K562 (cell line): ENCODE results near the gene SSH3. TPM values are rescaled to one million over a fixed set of nuclear protein-coding genes. Genes with fewer than 3 reads are reported as not detected.

Source experiments
- BHLHE40 ChIP-seq: IDR thresholded peaks from 2 replicates; pipeline ENCODE4 v1.6.1; 2011; ENCODE audit warnings: low read length, improper control_type of control experiment
- CAMTA2 ChIP-seq: fragments of 250-450 bp; sonication (Bioruptor Pico); conservative IDR thresholded peaks from 2 replicates; pipeline ENCODE4 v1.5.1; 2022
- CBX1 ChIP-seq: sonication (generic); IDR thresholded peaks from 2 replicates; pipeline ENCODE4 v1.6.1; 2016; ENCODE audit warnings: antibody characterized with exemption, low read depth, mild to moderate bottlenecking
- DPF2 ChIP-seq: fragments of 450-650 bp; IDR thresholded peaks from 2 replicates; pipeline ENCODE4 v1.6.1; 2016
- FUS ChIP-seq: fragments of 200-400 bp; formaldehyde crosslinking; optimal IDR thresholded peaks from 2 replicates; pipeline ENCODE3; 2017; ENCODE audit warnings: low read depth, low read length
- HNRNPLL ChIP-seq: fragments of 200-400 bp; formaldehyde crosslinking; IDR thresholded peaks from 2 replicates; pipeline ENCODE4 v1.6.1; 2017; ENCODE audit warnings: low read length, low read depth, mild to moderate bottlenecking; ENCODE audit not compliant: poor library complexity, severe bottlenecking
- MAFF ChIP-seq: IDR thresholded peaks from 2 replicates; pipeline ENCODE4 v1.6.1; 2012; ENCODE audit warnings: low read length, improper control_type of control experiment
- MAX ChIP-seq: sonication (generic); formaldehyde crosslinking; IDR thresholded peaks from 2 replicates; pipeline ENCODE4 v1.9.0; 2022; ENCODE audit warnings: mild to moderate bottlenecking, missing genetic modification reagents
- MCM3 ChIP-seq: fragments of 450-650 bp; IDR thresholded peaks from 2 replicates; pipeline ENCODE4 v1.6.1; 2016
- MYNN ChIP-seq, 2 experiments: sonication (generic); formaldehyde crosslinking in 1 of 2; IDR thresholded peaks; 2 replicates each; pipeline versions ENCODE4 v1.5.0 to v1.6.1; 2016 to 2020; ENCODE audit warnings: antibody characterized with exemption in 1 of 2, missing genetic modification reagents in 1 of 2
- PHF21A ChIP-seq: fragments of 450-650 bp; IDR thresholded peaks from 2 replicates; pipeline ENCODE4 v1.6.1; 2017; ENCODE audit warnings: low read depth, borderline replicate concordance
- PURB ChIP-seq: sonication (generic); formaldehyde crosslinking; IDR thresholded peaks from 2 replicates; pipeline ENCODE4 v1.9.0; 2021; ENCODE audit warnings: low read depth, mild to moderate bottlenecking, missing genetic modification reagents
- RFX5 ChIP-seq: IDR thresholded peaks from 2 replicates; pipeline ENCODE4 v1.6.1; 2011; ENCODE audit warnings: low read depth, mild to moderate bottlenecking, improper control_type of control experiment, low read length
- SMARCC2 ChIP-seq: fragments of 450-650 bp; IDR thresholded peaks from 2 replicates; pipeline ENCODE4 v1.6.1; 2017; ENCODE audit warnings: antibody characterized with exemption, moderate library complexity, mild to moderate bottlenecking, low read depth
- SP1 ChIP-seq: sonication (generic); formaldehyde crosslinking; IDR thresholded peaks from 2 replicates; pipeline ENCODE4 v1.8.1; 2022; ENCODE audit warnings: mild to moderate bottlenecking, missing genetic modification reagents
- SRSF1 ChIP-seq: fragments of 200-400 bp; formaldehyde crosslinking; IDR thresholded peaks from 2 replicates; pipeline ENCODE4 v1.6.1; 2017; ENCODE audit warnings: mild to moderate bottlenecking, low read depth, low read length, moderate library complexity
- THRAP3 ChIP-seq: fragments of 450-650 bp; IDR thresholded peaks from 2 replicates; pipeline ENCODE4 v1.6.1; 2016; ENCODE audit warnings: mild to moderate bottlenecking, inconsistent platforms, borderline replicate concordance
- USF2 ChIP-seq: sonication (generic); formaldehyde crosslinking; IDR thresholded peaks from 2 replicates; pipeline ENCODE4 v1.5.0; 2020; ENCODE audit warnings: missing genetic modification reagents
- XRCC4 ChIP-seq: IDR thresholded peaks from one replicate; pipeline ENCODE4 v1.6.1; 2011; ENCODE audit not compliant: insufficient read depth, insufficient read length; ENCODE audit errors: extremely low read depth
- ZKSCAN8 ChIP-seq: fragments of 200-800 bp; sonication (Bioruptor generic); IDR thresholded peaks from 2 replicates; pipeline ENCODE4 v1.6.1; 2016; ENCODE audit warnings: missing genetic modification characterization, missing compliant biosample characterization
- ZNF24 ChIP-seq: fragments of 450-650 bp; IDR thresholded peaks from 2 replicates; pipeline ENCODE4 v1.6.1; 2016
- ZNF551 ChIP-seq: fragments of 250-450 bp; sonication (Bioruptor Pico); IDR thresholded peaks from 2 replicates; pipeline ENCODE4 v1.5.0; 2021; ENCODE audit warnings: mild to moderate bottlenecking, moderate library complexity
- ZNF780A ChIP-seq: fragments of 250-450 bp; sonication (Bioruptor Pico); IDR thresholded peaks from 2 replicates; pipeline ENCODE4 v1.5.0; 2021; ENCODE audit warnings: mild to moderate bottlenecking
- polyA plus RNA-seq, 8 experiments: library from polyadenylated mRNA; depleted of rRNA in 4 of 8; stranded (reverse) in 5 of 8; unstranded in 3 of 8; fragments of >200 nt; fragmentation: Nextera tagmentation in 2 of 8; fragmentation: Illumina TruSeq in 1 of 8; extraction: Ambion mirVana in 2 of 8; extraction: Trizol in 1 of 8; gene quantifications; 2 replicates each; pipeline versions ENCODE4 v1.2.1 to v1.2.3, GENCODE V29; 2011 to 2014; ENCODE audit warnings: inconsistent platforms in 1 of 8, missing spikeins in 1 of 8
- total RNA-seq, 7 experiments: library from RNA; depleted of rRNA in 6 of 7; stranded (reverse); fragments of >200 nt in 6 of 7; fragmentation: Illumina TruSeq in 2 of 7; extraction: Trizol in 2 of 7; gene quantifications; 2 replicates each; pipeline versions ENCODE4 v1.2.1 to v1.2.3, GENCODE V29; 2011 to 2021; ENCODE audit warnings: low replicate concordance in 1 of 7
- TF ChIP-seq, protein P1 (sequence below): fragments of 450-650 bp; formaldehyde crosslinking; IDR thresholded peaks from 2 replicates; pipeline ENCODE4 v1.4.0; 2020; ENCODE audit warnings: mild to moderate bottlenecking, moderate library complexity
- TF ChIP-seq, protein P2 (sequence below), 2 experiments: fragments of 250-450 bp in 1 of 2; fragments of 450-650 bp in 1 of 2; sonication (Bioruptor Pico) in 1 of 2; IDR thresholded peaks; 2 replicates each; pipeline versions ENCODE4 v1.6.1 to v1.8.0; 2016 to 2021; ENCODE audit warnings: mild to moderate bottlenecking in 2 of 2, moderate library complexity in 2 of 2, missing compliant biosample characterization in 1 of 2, missing genetic modification characterization in 1 of 2
- TF ChIP-seq, protein P3 (sequence below): fragments of 250-450 bp; sonication (Bioruptor Pico); IDR thresholded peaks from 2 replicates; pipeline ENCODE4 v1.8.0; 2021; ENCODE audit warnings: mild to moderate bottlenecking, moderate library complexity

Gene SSH3
- total and polyA plus RNA-seq, 9 of the 15 experiments (the other 6 are each of a cell fraction or from before 2014, with no cell fraction given) = 0.07 to 1.0 (median 0.24) TPM; not detected in 3

GRCh38 chr11:67347964-67348749 is 44.8 kb downstream of the SSH3 start (continued):
- TF ChIP-seq MYNN (IDR thresholded peaks at IDR 0.05) (peak; percentile 75; the same call in 1 of the 2 replicates), MYNN (CRISPR knock-in tag; IDR thresholded peaks at IDR 0.05) (no peak), BHLHE40 (peak; percentile 75), ZNF24 (peak; percentile 16; the same call in 1 of the 2 replicates), SRSF1 (no peak), ZKSCAN8 (0 out of 2 replicates have a peak, but pooled peaks have one; percentile 39), PURB (CRISPR knock-in tag) (no peak), MCM3 (no peak), THRAP3 (no peak), FUS (no peak), XRCC4 (no peak), SMARCC2 (peak; percentile 73; the same call in 1 of the 2 replicates), DPF2 (peak; percentile 89), CAMTA2 (CRISPR knock-in tag) (0 out of 2 replicates have a peak, but pooled peaks have one; percentile 49), PHF21A (no peak), ZNF551 (no peak), MAX (CRISPR knock-in tag) (no peak), ZNF780A (CRISPR knock-in tag) (no peak), SP1 (CRISPR knock-in tag) (no peak), USF2 (CRISPR knock-in tag) (no peak), RFX5 (no peak), CBX1 (no peak), MAFF (no peak), HNRNPLL (no peak)
- TF ChIP-seq, protein P1, sequence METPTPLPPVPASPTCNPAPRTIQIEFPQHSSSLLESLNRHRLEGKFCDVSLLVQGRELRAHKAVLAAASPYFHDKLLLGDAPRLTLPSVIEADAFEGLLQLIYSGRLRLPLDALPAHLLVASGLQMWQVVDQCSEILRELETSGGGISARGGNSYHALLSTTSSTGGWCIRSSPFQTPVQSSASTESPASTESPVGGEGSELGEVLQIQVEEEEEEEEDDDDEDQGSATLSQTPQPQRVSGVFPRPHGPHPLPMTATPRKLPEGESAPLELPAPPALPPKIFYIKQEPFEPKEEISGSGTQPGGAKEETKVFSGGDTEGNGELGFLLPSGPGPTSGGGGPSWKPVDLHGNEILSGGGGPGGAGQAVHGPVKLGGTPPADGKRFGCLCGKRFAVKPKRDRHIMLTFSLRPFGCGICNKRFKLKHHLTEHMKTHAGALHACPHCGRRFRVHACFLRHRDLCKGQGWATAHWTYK (CRISPR knock-in tag) = 0 out of 2 replicates have a peak, but pooled peaks have one; percentile 53
- TF ChIP-seq, protein P2, sequence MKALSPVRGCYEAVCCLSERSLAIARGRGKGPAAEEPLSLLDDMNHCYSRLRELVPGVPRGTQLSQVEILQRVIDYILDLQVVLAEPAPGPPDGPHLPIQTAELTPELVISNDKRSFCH (CRISPR knock-in tag; IDR thresholded peaks at IDR 0.05) = no peak
- TF ChIP-seq, protein P2 (tag; IDR thresholded peaks at IDR 0.05) = 0 out of 2 replicates have a peak, but pooled peaks have one; percentile 23
- TF ChIP-seq, protein P3, sequence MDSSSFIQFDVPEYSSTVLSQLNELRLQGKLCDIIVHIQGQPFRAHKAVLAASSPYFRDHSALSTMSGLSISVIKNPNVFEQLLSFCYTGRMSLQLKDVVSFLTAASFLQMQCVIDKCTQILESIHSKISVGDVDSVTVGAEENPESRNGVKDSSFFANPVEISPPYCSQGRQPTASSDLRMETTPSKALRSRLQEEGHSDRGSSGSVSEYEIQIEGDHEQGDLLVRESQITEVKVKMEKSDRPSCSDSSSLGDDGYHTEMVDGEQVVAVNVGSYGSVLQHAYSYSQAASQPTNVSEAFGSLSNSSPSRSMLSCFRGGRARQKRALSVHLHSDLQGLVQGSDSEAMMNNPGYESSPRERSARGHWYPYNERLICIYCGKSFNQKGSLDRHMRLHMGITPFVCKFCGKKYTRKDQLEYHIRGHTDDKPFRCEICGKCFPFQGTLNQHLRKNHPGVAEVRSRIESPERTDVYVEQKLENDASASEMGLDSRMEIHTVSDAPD = no peak
